GM12878 (cell line): ENCODE results near the gene IQCF2. TPM values are rescaled to one million over a fixed set of nuclear protein-coding genes. Genes with fewer than 3 reads are reported as not detected.

Source experiments
- polyA plus RNA-seq, 11 experiments: library from polyadenylated mRNA; depleted of rRNA in 4 of 11; unstranded in 6 of 11; stranded (reverse) in 5 of 11; fragments of >200 nt; fragmentation: Nextera tagmentation in 4 of 11; fragmentation: Illumina TruSeq in 1 of 11; extraction: Ambion mirVana in 4 of 11; extraction: Trizol in 1 of 11; gene quantifications; 1 replicate in 1 of 11; 2 replicates in 10 of 11; pipeline versions ENCODE4 v1.2.1 to v1.2.3, GENCODE V29; 2011 to 2016; ENCODE audit warnings: inconsistent platforms in 2 of 11, missing spikeins in 2 of 11, low read depth in 1 of 11
- small RNA-seq: library from RNA; depleted of rRNA; stranded (forward); fragments of <200 nt; gene quantifications from one replicate; pipeline ENCODE3, GENCODE V24; 2014
- total RNA-seq, 4 experiments: library from RNA; depleted of rRNA in 3 of 4; stranded (reverse); fragments of >200 nt in 3 of 4; fragmentation: Illumina TruSeq in 1 of 4; extraction: Trizol in 1 of 4; gene quantifications; 2 replicates each; pipeline versions ENCODE4 v1.2.1 to v1.2.3, GENCODE V29; 2013 to 2021

Gene IQCF2
- total and polyA plus RNA-seq, 10 of the 15 experiments (the other 5 are each of a cell fraction or from before 2014, with no cell fraction given), result not detected

Small RNA genes lying within 50 kb of the gene (small RNA-seq; reads per million reads assigned to genes)
- not detected for gene RN7SL504P

Other genes starting within 250 kb of the IQCF2 start
Only the 7 nearest of the 14 such genes appear.
- not detected in 2 replicates for gene IQCF6, start 82.4 kb upstream of the IQCF2 start, total RNA-seq (2014; rRNA removed)
- not detected in 2 replicates for gene IQCF6, start 82.4 kb upstream of the IQCF2 start, total RNA-seq (2014; rRNA removed; fragmentation: Illumina TruSeq; extraction: Trizol)
- not detected in 2 replicates for gene IQCF6, start 82.4 kb upstream of the IQCF2 start, total RNA-seq (2021)
- not detected in 2 replicates for gene IQCF6, start 82.4 kb upstream of the IQCF2 start, polyA plus RNA-seq (2011; rRNA removed)
- not detected in 2 replicates for gene IQCF6, start 82.4 kb upstream of the IQCF2 start, polyA plus RNA-seq (2014; fragmentation: Illumina TruSeq; extraction: Trizol)
- gene IQCF6, start 82.4 kb upstream of the IQCF2 start, polyA plus RNA-seq (2014; fragmentation: Nextera tagmentation; extraction: Ambion mirVana), result not detected
- gene IQCF6, start 82.4 kb upstream of the IQCF2 start, polyA plus RNA-seq (2014; rRNA removed), result not detected in 2 replicates
- not detected for gene IQCF6, start 82.4 kb upstream of the IQCF2 start, polyA plus RNA-seq (2016; fragmentation: Nextera tagmentation; extraction: Ambion mirVana)
- not detected in 2 replicates for gene IQCF5, start 14.0 kb downstream of the IQCF2 start, total RNA-seq (2014; rRNA removed)
- not detected in 2 replicates for gene IQCF5, start 14.0 kb downstream of the IQCF2 start, total RNA-seq (2014; rRNA removed; fragmentation: Illumina TruSeq; extraction: Trizol)
- not detected in 2 replicates for gene IQCF5, start 14.0 kb downstream of the IQCF2 start, total RNA-seq (2021)
- gene IQCF5, start 14.0 kb downstream of the IQCF2 start, polyA plus RNA-seq (2011; rRNA removed), result not detected in 2 replicates
- gene IQCF5, start 14.0 kb downstream of the IQCF2 start, polyA plus RNA-seq (2014; fragmentation: Illumina TruSeq; extraction: Trizol), result not detected in 2 replicates
- not detected for gene IQCF5, start 14.0 kb downstream of the IQCF2 start, polyA plus RNA-seq (2014; fragmentation: Nextera tagmentation; extraction: Ambion mirVana)
- gene IQCF5, start 14.0 kb downstream of the IQCF2 start, polyA plus RNA-seq (2014; rRNA removed), result not detected in 2 replicates
- gene IQCF5, start 14.0 kb downstream of the IQCF2 start, polyA plus RNA-seq (2016; fragmentation: Nextera tagmentation; extraction: Ambion mirVana), result not detected
- not detected in 2 replicates for gene IQCF1, start 41.7 kb downstream of the IQCF2 start, total RNA-seq (2014; rRNA removed)
- gene IQCF1, start 41.7 kb downstream of the IQCF2 start, total RNA-seq (2014; rRNA removed; fragmentation: Illumina TruSeq; extraction: Trizol), result not detected in 2 replicates
- gene IQCF1, start 41.7 kb downstream of the IQCF2 start, total RNA-seq (2021), result not detected in 2 replicates
- not detected in 2 replicates for gene IQCF1, start 41.7 kb downstream of the IQCF2 start, polyA plus RNA-seq (2011; rRNA removed)
- gene IQCF1, start 41.7 kb downstream of the IQCF2 start, polyA plus RNA-seq (2014; fragmentation: Illumina TruSeq; extraction: Trizol), result not detected in 2 replicates
- gene IQCF1, start 41.7 kb downstream of the IQCF2 start, polyA plus RNA-seq (2014; fragmentation: Nextera tagmentation; extraction: Ambion mirVana), result not detected
- not detected in 2 replicates for gene IQCF1, start 41.7 kb downstream of the IQCF2 start, polyA plus RNA-seq (2014; rRNA removed)
- not detected for gene IQCF1, start 41.7 kb downstream of the IQCF2 start, polyA plus RNA-seq (2016; fragmentation: Nextera tagmentation; extraction: Ambion mirVana)
- gene RRP9, start 80.3 kb downstream of the IQCF2 start, total RNA-seq (2014; rRNA removed), result 43.1 and 53.2 TPM in 2 replicates
- gene RRP9, start 80.3 kb downstream of the IQCF2 start, total RNA-seq (2014; rRNA removed; fragmentation: Illumina TruSeq; extraction: Trizol), result 29.8 and 34.1 TPM in 2 replicates
- gene RRP9, start 80.3 kb downstream of the IQCF2 start, total RNA-seq (2021), result 55.2 and 56.0 TPM in 2 replicates
- gene RRP9, start 80.3 kb downstream of the IQCF2 start, polyA plus RNA-seq (2011; rRNA removed), result 8.5 and 19.5 TPM in 2 replicates
- gene RRP9, start 80.3 kb downstream of the IQCF2 start, polyA plus RNA-seq (2014; fragmentation: Illumina TruSeq; extraction: Trizol), result 6.6 and 30.6 TPM in 2 replicates
- 10 to 100 TPM in 1 of 2 experiments, 1 to 10 TPM in 1; 4.7 to 10.6 TPM for gene RRP9, start 80.3 kb downstream of the IQCF2 start, polyA plus RNA-seq (2014; fragmentation: Nextera tagmentation; extraction: Ambion mirVana)
- gene RRP9, start 80.3 kb downstream of the IQCF2 start, polyA plus RNA-seq (2014; rRNA removed), result 49.3 and 54.3 TPM in 2 replicates
- 10 to 100 TPM; 83.1 to 91.5 TPM for gene RRP9, start 80.3 kb downstream of the IQCF2 start, polyA plus RNA-seq (2016; fragmentation: Nextera tagmentation; extraction: Ambion mirVana)
- 23.7 and 25.1 TPM in 2 replicates for gene PARP3, start 80.7 kb downstream of the IQCF2 start, total RNA-seq (2014; rRNA removed)
- 13.6 and 16.0 TPM in 2 replicates for gene PARP3, start 80.7 kb downstream of the IQCF2 start, total RNA-seq (2014; rRNA removed; fragmentation: Illumina TruSeq; extraction: Trizol)
- gene PARP3, start 80.7 kb downstream of the IQCF2 start, total RNA-seq (2021), result 19.9 and 28.0 TPM in 2 replicates
- gene PARP3, start 80.7 kb downstream of the IQCF2 start, polyA plus RNA-seq (2011; rRNA removed), result 12.9 and 20.5 TPM in 2 replicates
- gene PARP3, start 80.7 kb downstream of the IQCF2 start, polyA plus RNA-seq (2014; fragmentation: Illumina TruSeq; extraction: Trizol), result 7.8 and 20.0 TPM in 2 replicates
- 1 to 10 TPM; 2.1 to 2.2 TPM for gene PARP3, start 80.7 kb downstream of the IQCF2 start, polyA plus RNA-seq (2014; fragmentation: Nextera tagmentation; extraction: Ambion mirVana)
- gene PARP3, start 80.7 kb downstream of the IQCF2 start, polyA plus RNA-seq (2014; rRNA removed), result 31.2 and 35.5 TPM in 2 replicates
- gene PARP3, start 80.7 kb downstream of the IQCF2 start, polyA plus RNA-seq (2016; fragmentation: Nextera tagmentation; extraction: Ambion mirVana), result 10 to 100 TPM; 17.8 to 19.0 TPM
- gene GPR62, start 93.8 kb downstream of the IQCF2 start, total RNA-seq (2014; rRNA removed), result not detected in 2 replicates
- gene GPR62, start 93.8 kb downstream of the IQCF2 start, total RNA-seq (2014; rRNA removed; fragmentation: Illumina TruSeq; extraction: Trizol), result not detected in 2 replicates
- not detected in 2 replicates for gene GPR62, start 93.8 kb downstream of the IQCF2 start, total RNA-seq (2021)
- gene GPR62, start 93.8 kb downstream of the IQCF2 start, polyA plus RNA-seq (2011; rRNA removed), result not detected in 2 replicates
- not detected in 2 replicates for gene GPR62, start 93.8 kb downstream of the IQCF2 start, polyA plus RNA-seq (2014; fragmentation: Illumina TruSeq; extraction: Trizol)
- gene GPR62, start 93.8 kb downstream of the IQCF2 start, polyA plus RNA-seq (2014; fragmentation: Nextera tagmentation; extraction: Ambion mirVana), result not detected
- gene GPR62, start 93.8 kb downstream of the IQCF2 start, polyA plus RNA-seq (2014; rRNA removed), result not detected in 2 replicates
- gene GPR62, start 93.8 kb downstream of the IQCF2 start, polyA plus RNA-seq (2016; fragmentation: Nextera tagmentation; extraction: Ambion mirVana), result not detected
- 10.7 and 11.5 TPM in 2 replicates for gene PCBP4, start 105.8 kb downstream of the IQCF2 start, total RNA-seq (2014; rRNA removed)
- 4.2 and 4.7 TPM in 2 replicates for gene PCBP4, start 105.8 kb downstream of the IQCF2 start, total RNA-seq (2014; rRNA removed; fragmentation: Illumina TruSeq; extraction: Trizol)
- gene PCBP4, start 105.8 kb downstream of the IQCF2 start, total RNA-seq (2021), result 13.3 and 14.5 TPM in 2 replicates
- 2.7 and 4.2 TPM in 2 replicates for gene PCBP4, start 105.8 kb downstream of the IQCF2 start, polyA plus RNA-seq (2011; rRNA removed)
- 1.9 and 4.7 TPM in 2 replicates for gene PCBP4, start 105.8 kb downstream of the IQCF2 start, polyA plus RNA-seq (2014; fragmentation: Illumina TruSeq; extraction: Trizol)
- under 1 TPM; 0.05 to 0.24 TPM for gene PCBP4, start 105.8 kb downstream of the IQCF2 start, polyA plus RNA-seq (2014; fragmentation: Nextera tagmentation; extraction: Ambion mirVana)
- gene PCBP4, start 105.8 kb downstream of the IQCF2 start, polyA plus RNA-seq (2014; rRNA removed), result 13.4 and 15.3 TPM in 2 replicates
- gene PCBP4, start 105.8 kb downstream of the IQCF2 start, polyA plus RNA-seq (2016; fragmentation: Nextera tagmentation; extraction: Ambion mirVana), result 1 to 10 TPM; 3.6 to 4.0 TPM